HG02610 (cell line): ENCODE data around the gene VPS54.

Experiments used
- ATAC-seq: cut with Tn5 transposase; IDR thresholded peaks from one replicate; pipeline ENCODE4 v1.9.1; 2021; ENCODE audit warnings: mild to moderate bottlenecking, moderate library complexity; ENCODE audit not compliant: unreplicated experiment

VPS54 gene

DNA sequence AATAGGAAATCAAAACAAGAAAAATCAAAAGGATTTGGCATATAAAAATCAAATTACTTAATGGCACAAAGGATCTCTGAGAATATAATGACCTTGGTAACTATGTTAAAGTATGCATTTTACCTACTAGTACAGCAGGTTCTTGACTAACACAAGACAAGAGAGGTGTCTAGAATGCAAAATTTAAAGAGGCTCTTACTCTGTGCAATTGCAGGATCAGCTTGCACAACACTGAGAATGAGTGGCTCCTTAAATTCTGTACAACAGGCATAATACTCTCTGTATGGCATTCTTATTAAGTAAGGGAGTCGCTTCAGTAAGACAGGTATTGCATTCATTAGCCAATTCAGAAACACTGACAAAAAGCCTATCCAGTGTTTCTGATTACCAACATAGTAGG lies 104.9 kb downstream of the VPS54 start:
- no peak for ATAC-seq

- no peak for ATAC-seq
Measured at GRCh38 chr2:63903003-63903402, 116.2 kb downstream of the VPS54 start.

DNA sequence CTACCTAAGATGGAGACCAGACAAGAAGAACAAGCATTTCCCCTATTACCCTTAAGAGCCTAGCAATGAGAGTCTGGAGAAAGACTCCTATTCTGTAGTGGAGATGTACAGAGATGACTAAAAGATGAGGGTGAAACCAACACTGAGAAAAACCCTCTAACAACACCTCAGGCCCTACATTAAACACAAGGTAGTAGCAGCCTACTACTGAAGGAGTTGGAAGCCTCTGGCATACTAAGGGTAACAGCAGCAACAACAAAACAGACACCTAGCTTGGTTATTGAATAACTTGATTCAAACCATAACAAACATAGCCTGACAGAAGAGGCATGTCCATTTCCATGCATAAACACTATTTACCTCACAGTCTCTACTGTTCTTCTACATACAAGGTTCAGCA lies 117.1 kb downstream of the VPS54 start:
- ATAC-seq, result no peak

- no peak for ATAC-seq
Measured at GRCh38 chr2:63899639-63900038, 119.6 kb downstream of the VPS54 start.

GRCh38 chr2:63898839-63899238 lies 120.4 kb downstream of the VPS54 start:
- ATAC-seq, result no peak

DNA sequence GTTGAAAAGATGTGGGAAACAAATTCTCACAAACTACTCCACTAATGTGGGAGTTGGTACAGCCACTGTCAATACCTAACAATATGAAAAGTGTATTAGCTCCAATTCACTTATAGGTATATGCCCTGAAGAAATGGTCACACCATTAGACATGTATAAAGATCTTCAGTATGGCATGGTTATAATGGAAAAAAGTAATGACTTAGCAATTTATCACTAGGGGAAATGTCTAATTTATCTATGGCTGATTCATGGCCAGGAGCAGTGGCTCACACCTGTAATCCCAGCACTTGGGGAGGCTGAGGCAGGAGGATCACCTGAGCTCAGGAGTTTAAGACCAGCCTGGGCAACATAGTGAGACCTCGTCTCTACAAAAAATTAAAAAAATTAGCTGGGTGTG lies 125.1 kb downstream of the VPS54 start:
- ATAC-seq, result no peak

- ATAC-seq, result no peak
Measured at GRCh38 chr2:63893163-63893562, 126.1 kb downstream of the VPS54 start.

GRCh38 chr2:63891488-63892030 lies 127.7 kb downstream of the VPS54 start:
- no peak for ATAC-seq

DNA sequence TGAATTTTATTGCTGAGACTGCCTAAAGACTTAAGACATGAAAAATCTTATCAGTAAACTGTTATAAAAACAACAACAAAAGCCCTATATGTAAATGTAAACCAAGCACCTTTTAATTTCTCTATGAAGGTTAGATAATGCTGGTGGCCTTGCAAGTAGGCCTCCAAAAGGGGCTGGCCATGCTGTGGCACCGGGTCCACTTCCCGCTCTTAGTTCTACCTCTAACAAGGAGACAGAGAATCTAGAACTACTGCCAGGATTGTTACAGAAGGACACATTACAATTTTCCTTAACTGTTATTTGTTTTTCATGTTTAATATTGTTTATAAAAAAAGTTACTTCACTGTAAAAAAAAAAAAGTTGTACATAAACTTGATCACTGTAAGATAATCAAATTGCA lies 128.6 kb downstream of the VPS54 start:
- ATAC-seq, result no peak

DNA sequence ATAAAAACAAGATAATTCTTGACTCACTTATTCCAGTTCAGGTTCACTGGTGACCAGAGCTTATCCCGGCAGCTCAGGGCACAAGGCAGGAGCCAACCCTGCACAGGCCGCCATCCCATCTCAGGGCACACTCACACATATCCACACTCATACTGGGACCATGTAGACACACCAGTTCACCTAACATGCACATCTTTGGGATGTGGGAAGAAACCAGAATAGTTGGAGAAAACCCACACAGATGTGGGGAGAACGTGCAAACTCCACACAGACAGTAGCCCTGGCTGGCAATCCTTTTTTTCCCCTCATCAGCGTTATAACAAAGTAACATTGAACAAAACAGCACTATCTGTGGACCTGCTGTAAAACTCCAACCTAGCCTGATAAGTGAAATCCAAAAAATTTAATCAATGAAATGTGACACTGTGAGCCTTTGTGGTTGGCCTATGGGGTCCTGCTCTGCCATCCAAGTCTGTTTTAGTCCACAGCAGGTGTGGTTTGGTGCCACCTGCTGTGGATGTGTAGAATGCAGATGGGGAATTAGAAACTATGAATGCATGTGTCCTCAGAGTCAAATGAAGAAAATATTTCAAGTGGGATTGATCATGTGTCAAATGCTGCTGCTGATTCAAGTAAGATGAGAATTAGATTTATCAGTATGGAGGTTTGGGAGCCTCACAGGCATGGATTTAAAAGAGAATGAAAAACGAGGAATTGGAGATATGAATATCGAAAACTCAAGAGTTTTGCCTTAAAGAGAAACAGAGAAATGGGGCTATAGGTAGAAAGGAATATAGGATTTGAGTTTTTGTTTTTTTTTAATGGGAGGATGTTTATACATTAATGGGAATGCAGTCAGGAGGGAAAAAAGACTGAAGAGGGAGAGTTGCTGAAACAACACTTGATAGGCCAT lies 130.5 kb downstream of the VPS54 start:
- ATAC-seq, result peak; percentile 56

DNA sequence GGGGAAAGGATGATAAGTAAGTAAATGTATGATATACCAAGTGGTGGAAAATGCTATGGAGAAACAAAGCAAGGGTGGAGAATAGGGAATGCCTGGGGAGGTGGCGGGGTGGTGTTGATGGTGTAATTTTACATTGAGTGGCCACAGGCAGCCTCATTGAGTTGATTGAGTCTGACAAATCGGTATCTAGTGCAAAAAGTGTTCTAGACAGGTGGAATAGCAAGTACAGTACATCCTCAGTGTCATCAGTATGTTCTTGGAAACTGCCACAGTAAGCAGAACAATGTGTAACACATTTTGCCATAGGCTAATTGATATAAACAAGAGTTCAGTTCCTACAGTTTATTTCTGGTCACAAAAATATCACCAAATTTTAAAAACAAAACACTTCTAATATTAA lies 131.2 kb downstream of the VPS54 start:
- ATAC-seq, result no peak

GRCh38 chr2:63886445-63886844 lies 132.8 kb downstream of the VPS54 start:
- ATAC-seq, result no peak

DNA sequence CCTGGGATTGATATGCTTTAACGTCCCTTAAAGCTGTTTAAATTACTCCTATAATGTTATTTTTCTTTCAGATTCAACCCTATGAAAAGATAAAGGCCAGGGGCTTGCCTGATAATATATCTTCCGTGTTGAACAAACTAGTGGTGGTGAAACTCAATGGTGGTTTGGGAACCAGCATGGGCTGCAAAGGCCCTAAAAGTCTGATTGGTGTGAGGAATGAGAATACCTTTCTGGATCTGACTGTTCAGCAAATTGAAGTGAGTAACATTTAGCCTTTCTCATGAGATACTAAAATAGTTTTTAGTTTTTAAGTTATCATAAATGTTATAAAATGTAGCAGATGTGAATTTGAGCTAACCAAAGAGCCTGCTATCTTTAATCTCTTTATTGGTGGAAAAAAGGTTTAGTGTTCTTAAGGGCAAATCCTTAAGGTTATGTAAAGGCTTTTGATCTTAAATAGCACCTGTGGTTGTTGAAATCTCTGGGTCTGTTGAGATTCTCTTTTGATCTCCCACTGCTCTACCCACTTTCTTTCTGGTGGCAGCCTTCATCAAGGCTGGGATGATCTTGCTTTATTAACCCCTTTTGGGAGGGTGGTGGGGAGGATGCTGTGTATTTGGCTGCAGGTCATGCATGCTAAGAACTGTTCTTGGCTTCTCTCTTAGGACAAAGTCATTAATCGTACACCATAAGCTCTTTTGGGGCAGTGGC lies 136.7 kb downstream of the VPS54 start:
- no peak for ATAC-seq

- ATAC-seq, result no peak
Measured at GRCh38 chr2:63881205-63881604, 138.0 kb downstream of the VPS54 start.

- no peak for ATAC-seq
Measured at GRCh38 chr2:63880625-63881024, 138.6 kb downstream of the VPS54 start.

DNA sequence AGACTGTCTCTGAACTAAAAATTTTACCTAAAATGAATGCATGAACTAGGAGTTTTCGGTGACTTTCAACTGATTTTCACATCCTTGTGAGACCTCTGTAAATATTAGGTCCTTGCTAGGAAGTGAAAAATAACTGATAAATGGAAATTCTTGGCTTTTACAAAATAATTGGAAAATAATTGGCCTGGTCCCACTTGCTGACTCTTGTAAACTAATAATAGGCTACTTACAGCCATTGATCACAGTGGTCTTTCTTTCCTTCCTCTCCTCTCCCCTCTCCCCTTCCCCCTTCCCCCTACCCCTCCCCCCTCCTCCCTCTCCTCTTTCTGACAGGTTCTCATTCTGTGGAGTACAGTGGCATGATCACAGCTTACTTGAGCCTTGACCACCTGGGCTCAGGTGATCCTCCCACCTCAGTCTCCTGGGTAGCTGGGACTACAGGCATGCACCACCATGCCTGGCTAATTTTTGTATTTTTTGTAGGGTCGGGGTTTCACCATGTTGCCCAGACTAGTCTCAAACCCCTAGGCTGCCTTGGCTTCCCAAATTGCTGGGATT lies 139.3 kb downstream of the VPS54 start:
- no peak for ATAC-seq

DNA sequence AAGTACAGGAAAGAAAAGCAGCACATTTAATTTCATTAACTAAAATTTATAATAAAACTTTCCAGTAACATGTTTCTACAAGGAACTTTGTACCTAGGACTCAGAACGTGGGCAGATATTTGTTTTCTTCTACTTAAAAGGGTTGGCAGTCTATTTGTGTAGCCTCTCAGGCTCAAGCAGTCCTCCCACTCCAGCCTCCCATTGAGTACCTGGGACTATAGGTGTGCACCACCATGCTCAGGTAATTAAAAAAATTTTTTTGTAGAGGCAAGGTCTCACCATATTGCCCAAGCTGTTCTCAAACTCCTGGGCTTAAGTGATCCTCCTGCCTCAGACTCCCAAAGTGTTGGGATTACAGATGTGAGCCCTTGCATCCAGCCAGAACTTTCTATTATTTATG lies 140.7 kb downstream of the VPS54 start:
- ATAC-seq, result no peak

GRCh38 chr2:63876311-63876710 lies 142.9 kb downstream of the VPS54 start:
- no peak for ATAC-seq

DNA sequence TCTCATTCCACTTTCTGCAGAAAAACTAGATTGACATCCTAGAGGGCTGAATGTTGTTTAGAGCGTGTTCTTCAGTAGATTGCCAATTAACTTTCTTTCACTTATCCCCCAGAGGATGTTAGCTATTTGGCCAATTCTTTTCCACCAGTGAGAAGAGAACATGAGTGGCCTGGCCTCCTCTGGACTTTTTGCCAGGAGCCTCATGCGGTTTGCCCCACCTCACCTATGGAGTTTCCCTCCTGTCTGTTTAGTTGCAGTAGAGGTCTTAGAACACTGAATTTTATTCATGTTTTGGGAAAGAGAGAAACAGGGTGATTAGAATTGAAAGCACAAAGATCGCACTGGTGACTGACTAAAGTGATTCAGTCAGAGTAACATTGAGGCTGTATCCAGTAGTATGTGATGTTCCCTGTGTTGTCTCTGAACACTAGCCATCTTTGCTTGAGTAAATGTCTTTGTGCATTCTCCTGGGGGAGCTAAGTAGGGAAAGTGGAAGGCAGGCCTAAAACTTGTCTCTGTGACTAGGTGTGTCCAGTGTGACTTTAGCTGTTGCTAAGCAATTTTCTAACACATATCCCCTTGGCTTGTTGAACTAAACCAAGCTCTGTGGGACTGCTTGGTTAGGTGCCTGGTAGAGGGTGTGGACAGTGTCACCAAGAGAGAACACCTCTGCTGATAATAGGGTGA lies 143.5 kb downstream of the VPS54 start:
- no peak for ATAC-seq

DNA sequence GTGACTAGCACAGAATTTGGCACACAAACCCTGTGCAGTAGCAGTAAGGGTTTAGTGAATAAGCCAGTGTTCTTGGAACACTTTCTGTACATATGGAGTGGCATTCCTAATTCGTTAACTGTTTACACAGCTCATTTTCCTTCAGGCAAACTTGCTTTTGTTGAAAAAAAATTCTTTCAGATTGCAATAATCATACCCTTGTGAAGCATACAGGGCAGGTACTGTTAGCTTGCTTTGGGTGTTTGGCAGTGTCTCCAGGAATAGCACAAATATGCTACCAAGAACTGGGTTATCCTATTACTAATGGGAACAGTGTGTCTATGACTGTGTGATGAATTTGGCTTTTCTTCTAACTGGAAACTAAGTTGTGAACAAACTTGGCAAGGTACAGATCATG lies 144.1 kb downstream of the VPS54 start:
- ATAC-seq, result no peak
